GM21717 (cell line): ENCODE data around the gene OPN1LW.
"Not testable (repeated sequence)": the region's sequence is repeated elsewhere in the genome, so short reads cannot be mapped to it uniquely, and the experiment has no call there.

Experiments
- ATAC-seq: cut with Tn5 transposase; IDR thresholded peaks from one replicate; pipeline ENCODE4 v1.9.1; 2021; ENCODE audit warnings: mild to moderate bottlenecking, moderate library complexity; ENCODE audit not compliant: unreplicated experiment

The OPN1LW gene

DNA sequence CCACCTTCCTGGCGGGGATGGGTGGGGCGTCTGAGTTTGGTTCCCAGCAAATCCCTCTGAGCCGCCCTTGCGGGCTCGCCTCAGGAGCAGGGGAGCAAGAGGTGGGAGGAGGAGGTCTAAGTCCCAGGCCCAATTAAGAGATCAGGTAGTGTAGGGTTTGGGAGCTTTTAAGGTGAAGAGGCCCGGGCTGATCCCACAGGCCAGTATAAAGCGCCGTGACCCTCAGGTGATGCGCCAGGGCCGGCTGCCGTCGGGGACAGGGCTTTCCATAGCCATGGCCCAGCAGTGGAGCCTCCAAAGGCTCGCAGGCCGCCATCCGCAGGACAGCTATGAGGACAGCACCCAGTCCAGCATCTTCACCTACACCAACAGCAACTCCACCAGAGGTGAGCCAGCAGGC is at the start of gene OPN1LW:
TSS of gene OPN1LW (plus strand) at position 234 of the 400 bp plus-strand sequence. CDS start at position 275, 41 bp downstream.
- not testable (repeated sequence) for ATAC-seq

DNA sequence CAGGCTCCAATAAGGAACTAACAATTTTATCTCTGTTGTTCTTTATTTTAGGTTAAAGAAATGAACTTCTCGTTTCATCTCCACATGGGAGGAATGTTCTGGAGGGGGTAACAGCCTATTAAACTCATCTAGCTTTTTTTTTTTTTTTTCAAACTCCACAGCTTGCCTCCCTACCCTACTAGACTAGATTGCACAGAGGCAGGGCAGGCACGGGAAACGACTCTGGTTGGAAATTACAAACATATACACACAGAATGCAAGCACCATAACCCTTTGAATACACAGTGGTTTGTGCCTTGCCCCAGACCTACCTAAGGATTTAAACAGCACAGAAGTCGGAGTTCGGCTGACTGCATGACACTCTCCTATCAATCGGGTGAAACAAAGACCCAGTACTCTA is 49.2 kb upstream of the OPN1LW start:
- no peak for ATAC-seq

DNA sequence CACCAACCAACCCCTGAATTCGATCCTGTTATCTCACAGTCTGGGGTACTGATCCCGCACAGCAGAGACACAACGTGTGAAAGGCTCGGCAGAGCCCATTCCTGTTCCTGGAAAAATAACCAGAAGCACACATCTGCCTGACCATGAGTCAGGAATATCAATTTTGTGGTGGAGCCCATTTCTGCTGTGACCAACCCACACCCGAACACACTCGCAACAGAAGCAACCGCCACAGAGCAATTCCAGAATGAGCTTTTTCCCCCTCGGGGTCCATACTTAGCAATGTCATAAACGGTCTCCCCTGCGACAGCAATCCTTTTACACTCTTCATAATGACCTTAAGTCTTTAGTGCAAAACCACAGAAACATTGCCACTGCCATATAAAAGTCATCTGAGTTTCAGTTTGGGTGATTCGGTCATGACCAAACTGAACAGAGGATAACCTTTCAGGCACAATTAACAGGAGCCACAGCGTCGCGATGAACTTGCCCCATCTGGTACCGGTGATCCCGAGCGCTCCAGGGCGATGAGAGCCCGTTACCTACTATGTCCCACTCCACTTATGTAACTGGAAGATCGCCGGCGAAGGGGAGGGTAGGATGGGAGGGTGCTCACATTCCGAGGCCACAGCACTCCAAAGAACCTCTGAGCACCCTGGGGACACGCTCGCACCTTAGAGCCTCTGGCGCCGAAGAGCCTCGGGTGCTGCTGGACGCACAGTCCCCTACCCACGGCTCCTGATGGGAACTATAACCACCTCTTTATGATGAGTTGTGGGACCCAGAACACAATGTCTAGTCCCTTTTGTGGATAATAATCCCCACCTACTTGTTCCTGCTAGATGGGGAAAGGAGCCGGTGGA is 47.7 kb upstream of the OPN1LW start:
- no peak for ATAC-seq

DNA sequence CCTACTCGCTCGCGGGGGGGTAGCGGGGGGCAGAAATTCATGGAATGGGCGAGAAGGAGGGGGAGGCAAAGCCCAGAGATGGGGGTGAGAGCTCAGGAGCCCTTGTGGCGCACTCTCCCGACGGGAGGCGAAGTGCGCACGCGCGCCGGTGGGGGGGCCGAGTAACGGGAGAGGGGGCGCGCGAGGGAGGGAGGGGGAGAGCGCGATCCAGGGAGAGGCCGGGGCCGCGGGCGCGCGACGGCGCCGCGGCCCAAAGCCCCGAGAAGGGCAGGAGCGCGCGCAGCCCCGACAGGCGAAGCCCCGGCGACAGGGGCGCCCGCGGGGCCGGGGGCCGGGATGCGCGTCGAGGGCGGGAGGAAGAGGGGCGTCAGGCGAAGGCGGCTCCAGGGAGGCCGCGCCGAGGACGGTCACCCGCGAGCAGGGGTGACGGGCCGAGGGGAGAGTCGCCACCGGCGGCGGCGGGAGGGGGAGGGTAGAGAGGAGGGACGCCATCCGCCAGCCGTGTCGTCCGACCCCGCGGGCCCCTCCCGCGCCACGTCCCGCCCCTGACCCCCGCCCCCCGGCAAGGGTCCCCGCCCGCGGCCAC is 46.9 kb upstream of the OPN1LW start:
- ATAC-seq: peak; percentile 31

DNA sequence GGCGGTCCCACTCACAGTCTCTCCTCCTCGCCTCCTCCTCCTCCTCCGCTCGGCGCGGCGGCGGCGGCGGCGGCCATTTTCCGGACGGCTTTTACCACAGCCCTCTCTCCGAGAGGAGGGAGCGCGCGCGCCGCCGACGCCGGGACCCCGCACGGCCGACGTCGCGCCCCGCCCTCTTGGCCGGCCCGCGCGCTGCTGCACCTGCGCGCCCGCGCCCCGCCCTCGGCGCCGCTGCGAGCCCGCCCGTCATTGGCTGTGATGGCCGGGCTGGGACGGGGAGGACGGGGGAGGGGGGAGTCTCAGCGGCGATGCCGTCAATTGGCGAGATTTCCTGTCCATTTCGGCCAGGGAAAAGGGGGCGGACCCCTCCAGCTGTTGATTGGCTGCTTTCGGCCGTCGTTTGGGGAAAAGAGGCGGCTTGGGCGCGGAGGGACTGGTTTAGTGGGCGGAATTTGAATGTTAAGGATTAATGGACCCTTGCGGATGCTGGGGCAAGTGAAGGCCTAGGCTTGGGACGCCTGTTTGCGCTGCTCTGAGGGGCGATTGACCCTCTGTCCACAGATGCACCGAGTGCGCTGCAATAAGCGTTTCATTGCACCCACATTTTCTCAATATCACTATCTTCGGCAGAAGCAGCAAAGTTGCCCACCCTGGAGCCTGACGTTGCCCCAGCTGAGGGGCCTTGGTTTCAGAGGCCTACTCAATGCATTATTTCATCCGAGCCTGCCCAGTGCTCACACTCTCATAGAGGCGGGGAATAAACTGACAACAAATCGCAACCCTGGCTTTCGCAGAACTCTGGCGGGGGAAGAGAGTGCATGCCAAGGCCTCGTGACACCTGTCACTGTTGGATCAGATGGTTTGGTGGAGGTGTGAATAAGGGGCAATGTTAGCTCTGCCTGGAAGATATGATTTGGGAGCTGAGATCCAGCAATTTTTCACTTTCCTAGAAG is 46.2 kb upstream of the OPN1LW start, which contains the start of gene MECP2:
TSS of gene MECP2 (minus strand) at position 129 of the 953 bp plus-strand sequence.
- ATAC-seq: peak; percentile 78

DNA sequence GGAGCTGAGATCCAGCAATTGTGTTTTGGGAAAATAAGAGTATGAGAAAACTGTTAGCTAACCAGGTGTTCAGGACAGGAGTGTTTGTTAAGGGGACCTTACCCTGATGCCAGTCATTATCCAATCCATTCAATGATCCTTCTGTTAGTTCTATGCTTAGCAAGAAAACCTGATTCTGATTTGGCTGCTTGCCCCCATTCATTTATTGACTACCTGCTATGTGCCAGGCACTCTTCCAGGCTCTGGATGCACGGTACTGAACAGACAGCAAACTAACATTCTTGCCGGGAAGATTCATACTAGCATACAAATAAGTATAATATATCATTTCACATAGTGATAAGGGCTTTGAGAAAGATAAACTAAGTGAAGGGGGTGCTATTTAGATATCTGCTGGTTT is 45.5 kb upstream of the OPN1LW start:
- ATAC-seq: no peak

DNA sequence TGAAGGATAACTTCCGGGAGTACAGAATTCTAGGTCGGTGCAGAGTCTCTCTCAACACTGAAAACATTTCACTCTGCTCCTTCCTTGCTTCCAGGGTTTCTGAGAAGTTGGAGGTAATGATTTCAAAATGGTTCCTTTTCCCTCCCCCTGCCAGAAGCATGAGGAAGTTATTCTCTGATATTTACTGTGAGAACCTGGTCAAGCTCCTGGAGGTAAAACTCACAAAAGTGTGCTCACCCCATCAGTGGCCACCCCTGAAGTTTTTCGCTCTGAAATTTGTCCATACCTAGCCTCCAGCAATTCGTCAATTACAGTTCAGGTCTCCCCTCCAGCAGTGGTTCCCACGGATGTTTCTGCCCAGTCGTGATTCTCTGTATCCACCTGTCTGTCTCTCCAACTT is 30.3 kb upstream of the OPN1LW start:
- ATAC-seq: no peak

DNA sequence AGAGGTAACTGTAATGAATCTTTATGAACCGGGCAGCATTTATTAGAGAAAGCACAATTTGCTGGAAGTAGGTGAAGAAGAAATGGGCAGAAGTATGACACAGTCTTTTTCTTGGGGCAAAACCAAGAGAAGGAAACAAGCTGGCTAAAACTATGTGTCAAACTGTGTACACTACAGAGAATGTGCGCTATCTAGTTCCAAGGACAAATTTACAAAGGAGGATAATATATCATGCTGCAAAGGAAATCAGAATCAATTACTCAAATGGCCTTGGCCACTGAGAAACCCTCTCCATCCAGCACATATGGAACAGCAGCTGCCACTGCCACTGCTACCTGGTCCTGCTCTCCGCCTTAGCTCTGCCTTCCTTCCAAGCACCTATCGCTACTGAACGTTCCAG is 29.4 kb upstream of the OPN1LW start:
- no peak for ATAC-seq

DNA sequence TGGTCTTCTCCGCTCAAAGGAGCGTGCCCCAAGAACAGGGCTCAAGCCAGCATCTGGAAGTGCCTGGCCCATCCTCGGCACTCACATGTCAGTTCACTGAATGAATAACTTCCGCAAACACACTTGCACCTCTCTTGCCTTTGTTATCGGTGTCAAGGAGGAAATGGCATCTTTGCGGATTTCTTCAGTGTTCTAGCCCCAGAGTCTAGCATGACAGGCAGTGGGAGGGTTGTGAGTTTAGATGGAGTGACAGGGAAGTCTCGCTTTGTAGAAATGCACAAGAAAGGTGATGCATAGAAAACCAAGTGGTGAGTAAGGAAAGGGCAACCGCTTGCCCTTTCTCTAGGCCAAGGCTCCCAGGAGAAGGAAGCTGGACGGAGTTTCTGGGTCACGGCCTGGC is 29.0 kb upstream of the OPN1LW start:
- no peak for ATAC-seq

DNA sequence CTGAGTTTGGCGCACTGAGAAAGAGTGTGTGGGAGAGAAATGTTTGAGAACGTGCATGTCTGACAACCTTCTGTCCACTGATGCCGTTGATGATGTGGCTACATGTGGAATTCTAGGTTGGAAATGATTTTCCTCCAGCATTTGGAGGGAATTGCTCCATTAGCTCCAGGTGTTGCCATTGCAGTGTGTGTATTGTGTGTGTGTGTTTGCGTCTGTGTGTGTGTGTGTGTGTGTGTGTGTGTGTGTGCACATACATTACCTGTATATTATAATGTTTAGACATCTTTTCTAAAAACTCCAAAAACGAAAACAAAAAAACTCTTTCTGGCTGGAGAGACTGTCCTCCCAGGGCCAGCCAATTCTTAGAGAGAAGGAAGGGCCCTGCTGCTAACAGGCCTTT is 28.3 kb upstream of the OPN1LW start:
- no peak for ATAC-seq

DNA sequence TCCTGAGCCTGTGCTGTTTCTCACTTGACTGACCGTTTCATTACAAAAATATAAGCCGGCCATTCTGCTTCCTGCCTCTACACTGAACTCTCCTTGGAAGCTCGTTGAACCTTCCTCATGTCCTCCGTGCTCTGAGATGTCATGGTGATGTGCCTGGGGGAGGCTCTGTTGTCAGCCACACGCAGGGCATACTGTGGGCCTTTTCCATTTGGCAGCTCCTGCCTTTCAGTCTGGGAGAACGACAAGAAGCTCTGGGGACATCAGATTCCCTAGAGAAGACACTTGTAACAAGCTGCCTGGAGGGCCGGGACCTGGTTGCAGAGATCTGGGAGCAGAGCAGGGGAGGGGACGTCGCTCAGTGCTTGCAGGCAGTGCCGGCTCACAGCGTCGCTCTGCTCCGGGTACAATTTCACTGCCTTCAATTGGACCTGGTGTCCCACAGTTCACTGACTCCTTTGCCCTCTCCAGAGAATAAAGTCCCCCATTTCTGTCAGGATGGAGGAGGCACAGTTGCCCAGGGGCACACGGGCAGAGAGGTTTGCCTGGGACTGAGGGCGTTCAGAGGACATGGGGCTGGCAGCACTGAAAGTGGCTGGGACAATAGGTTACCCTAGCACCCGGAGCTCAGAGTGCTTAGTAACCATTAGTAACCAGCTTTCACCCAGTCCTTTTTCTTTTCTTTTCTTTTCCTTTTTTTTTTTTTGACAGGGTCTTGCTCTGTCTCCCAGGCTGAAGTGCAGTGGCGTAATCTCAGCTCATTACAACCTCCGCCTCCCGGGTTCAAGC is 27.4 kb upstream of the OPN1LW start:
- ATAC-seq: no peak

DNA sequence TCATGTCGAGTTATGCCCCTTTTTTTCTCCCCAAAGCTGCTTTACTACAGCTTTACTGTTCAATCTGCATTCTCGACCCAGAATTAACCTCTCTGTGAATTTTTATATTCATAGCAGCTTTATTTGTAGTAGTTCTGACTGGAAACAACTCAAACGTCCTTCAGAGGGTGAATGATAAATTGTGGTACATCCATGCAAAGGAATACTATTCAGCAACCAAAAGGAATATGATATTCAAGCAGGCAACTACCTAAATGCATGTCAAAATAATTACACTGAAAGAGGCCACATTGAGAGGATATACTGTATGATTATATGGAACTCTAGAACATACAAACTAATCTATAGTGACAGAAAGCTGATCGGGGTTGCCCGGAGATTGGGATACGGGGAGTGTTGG is 26.5 kb upstream of the OPN1LW start:
- ATAC-seq: no peak

DNA sequence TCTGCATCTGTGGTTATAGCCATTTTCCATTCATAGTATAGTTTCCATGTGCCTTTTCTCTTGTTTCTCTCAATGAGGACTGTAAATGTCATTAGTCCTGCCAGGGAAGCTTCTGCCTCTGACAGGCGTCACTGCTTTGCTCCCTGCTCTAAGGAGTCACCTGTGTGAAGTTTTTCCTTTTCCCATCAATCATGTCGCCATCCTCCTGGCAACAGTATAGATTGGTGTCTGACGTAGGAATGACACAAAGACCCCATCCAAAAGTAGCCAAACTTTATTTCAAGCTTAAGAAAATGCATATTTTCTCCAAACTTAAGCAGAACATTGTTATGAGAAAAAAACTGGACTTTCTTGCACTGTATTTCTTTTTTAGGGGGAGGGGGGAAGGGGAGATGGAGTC is 23.5 kb upstream of the OPN1LW start:
- ATAC-seq: no peak

DNA sequence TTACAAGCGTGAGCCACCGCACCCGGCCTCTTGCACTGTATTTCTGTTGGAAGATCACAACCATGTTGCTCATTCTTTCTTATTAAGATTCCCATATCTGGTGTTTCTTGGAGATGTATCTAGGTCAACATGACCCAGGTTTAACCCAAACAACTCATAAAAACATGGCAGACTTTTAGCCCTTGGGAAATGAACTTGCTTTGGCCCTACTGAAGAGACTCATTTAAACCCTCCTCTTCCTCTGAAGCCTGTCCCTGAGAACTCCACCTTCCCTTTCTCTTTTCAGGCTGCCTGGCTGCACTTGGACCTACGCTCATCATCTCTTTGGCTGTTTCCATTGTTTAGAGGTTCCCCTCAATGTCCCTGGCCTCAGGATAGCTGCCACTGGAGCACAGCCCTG is 22.8 kb upstream of the OPN1LW start:
- ATAC-seq: no peak

DNA sequence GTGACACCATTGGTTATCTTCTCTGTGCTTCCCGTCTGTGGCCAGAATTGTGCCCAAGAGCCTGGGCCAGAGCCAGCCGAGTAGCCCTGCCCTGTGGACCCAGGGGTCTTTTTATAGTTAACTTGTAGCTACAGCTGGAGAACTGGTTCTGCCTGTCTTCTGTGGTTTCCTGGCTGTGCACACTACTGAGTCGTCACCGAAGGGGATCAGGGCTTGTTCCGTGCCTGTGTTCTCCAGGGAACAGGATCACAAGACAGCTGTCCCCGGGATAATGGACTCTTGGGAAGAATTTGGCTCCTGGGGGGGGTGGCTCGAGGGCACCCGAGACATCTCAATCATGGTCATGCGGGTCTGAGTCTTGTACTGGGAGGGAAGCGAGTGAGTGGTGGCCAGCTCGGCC is 22.1 kb upstream of the OPN1LW start:
- ATAC-seq: no peak

DNA sequence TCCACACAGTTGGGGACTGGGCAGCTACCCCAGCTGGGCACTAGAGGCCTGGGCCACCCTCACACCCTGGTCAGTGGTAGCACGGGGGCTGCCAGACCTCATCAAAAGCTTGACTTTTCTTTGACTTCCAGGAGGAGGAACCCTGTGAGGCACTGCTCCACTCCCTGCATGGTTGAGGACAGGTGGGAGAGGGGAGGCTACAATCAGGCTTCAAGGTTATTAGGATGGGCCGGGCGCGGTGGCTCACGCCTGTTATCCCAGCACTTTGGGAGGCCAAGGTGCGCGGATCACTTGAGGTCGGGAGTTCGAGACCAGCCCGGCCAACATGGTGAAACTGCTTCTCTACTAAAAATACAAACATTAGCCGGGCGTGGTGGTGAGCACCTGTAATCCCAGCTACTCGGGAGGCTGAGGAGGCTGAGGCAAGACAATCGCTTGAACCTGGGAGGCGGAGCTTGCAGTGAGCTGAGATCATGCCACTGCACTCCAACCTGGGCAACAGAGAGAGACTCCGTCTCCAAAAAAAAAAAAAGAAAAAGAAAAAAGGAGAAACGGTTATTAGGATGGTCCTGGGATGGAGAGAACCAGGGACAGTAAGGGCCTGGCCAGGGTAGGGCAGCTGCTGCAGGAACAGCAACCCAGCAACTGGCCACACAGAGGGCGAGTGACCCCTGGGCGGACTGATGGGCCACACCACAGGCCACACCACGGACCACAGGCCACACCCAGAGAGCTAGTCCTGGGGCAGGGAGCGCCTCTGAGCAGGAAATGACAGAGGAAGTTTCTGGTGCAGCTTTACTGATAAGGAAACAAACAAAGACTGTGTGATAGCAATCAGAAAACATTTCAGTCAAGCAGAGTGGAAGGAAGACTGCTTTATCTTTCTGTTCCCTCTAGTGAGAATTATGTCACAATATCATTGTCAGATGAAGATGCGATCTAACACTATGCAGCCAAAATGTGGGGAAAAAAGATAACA is 20.5 kb upstream of the OPN1LW start:
- ATAC-seq: no peak

DNA sequence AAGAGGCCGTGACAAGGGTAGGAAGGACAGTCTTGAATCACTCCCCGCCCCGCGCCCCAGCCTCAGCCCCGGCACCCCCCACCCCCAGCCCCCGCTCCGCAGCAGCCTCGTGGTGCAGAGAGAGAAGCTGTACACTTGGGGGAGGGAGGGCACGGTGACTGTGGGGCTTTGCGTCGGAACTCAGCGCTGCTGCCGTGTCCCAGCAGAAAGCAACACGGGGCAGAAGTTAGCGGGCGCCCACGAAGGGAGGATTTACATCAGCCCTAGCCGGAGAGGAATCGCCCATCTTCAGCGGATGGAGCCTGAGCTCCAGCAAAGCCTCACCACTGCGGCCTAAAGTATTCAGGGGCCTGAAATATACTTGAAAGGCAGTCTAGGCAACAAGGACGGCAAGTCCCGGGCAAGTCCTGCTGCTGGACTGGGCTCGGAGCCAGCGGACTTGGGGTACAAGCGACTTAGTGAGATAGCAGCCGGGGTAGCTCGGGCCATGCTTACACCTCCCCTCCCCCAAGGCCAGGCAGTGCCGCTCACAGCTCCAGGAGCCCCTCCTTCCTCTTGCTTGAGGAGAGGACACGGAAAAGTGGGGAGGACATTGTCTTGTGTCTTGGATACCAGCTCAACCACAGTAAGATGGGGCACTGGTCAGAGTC is 18.5 kb upstream of the OPN1LW start:
- ATAC-seq: no peak

DNA sequence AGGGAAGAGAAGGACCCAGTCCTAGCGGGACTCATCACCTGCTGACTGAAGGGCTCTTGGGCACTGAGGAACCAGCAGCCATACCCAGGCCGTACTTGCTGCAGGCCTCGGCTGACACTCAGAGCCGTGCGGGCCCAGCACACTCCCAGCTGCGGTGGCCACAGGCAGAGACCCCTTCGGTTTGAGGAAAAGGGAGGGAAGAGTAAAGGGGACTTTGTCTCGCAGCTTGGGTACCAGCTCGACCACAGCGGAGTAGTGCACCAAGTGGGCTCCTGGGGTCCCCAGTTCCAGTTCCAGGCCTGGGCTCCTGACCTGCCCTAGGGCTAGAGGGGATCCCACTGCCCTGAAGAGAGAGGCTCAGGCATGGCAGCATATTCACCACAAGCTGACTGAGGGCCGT is 17.9 kb upstream of the OPN1LW start:
- no peak for ATAC-seq

DNA sequence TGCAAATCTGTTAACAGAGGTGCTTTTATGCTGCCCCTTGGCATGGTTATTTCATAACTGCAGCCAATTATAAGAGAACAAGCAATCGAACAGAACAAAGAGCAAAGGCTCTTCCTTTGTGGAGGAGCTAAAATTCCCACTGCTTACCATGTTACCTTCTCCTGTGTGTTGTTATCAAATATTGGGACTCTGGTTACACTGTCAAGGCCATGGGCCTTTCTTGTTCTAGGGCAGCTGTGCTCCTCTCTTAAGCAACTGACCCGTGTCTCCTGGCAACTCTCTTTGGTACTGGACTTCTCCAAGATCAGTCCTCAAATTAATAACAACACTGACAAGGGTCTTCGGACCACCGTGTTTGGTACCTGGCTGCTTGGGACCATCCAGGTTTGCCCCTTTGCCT is 12.1 kb upstream of the OPN1LW start:
- ATAC-seq: no peak
